HG02852 (cell line): Measurements from ENCODE around the gene AFDN.

Experiments used
- ATAC-seq: cut with Tn5 transposase; IDR thresholded peaks from one replicate; pipeline ENCODE4 v1.9.1; 2021; ENCODE audit warnings: mild to moderate bottlenecking, moderate library complexity; ENCODE audit not compliant: unreplicated experiment

AFDN gene

DNA sequence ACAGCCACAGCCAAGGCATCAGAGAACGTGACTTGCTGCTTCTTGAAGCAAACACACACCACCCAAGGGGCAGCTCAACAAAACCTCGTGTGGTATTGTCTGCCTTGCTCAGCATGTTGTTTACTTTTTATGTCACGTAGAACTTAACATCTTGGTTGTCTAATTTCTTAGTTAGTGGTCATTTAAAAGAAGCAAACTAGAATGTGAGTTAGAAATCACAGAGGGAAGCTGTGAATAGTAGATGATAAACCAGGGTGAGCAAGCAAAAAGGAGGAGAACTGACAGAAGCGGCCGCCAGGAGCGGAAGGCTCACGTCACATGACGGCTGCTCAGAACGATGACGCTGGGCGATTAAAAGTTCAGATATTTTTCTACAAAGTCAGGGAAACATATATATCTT, 119.3 kb downstream of the AFDN start:
- ATAC-seq, result no peak

- ATAC-seq, result no peak
Measured at GRCh38 chr6:167946604-167947003, 119.9 kb downstream of the AFDN start.

GRCh38 chr6:167947716-167948115, 121.0 kb downstream of the AFDN start:
- ATAC-seq, result no peak

- no peak for ATAC-seq
Measured at GRCh38 chr6:167948716-167949115, 122.0 kb downstream of the AFDN start.

DNA sequence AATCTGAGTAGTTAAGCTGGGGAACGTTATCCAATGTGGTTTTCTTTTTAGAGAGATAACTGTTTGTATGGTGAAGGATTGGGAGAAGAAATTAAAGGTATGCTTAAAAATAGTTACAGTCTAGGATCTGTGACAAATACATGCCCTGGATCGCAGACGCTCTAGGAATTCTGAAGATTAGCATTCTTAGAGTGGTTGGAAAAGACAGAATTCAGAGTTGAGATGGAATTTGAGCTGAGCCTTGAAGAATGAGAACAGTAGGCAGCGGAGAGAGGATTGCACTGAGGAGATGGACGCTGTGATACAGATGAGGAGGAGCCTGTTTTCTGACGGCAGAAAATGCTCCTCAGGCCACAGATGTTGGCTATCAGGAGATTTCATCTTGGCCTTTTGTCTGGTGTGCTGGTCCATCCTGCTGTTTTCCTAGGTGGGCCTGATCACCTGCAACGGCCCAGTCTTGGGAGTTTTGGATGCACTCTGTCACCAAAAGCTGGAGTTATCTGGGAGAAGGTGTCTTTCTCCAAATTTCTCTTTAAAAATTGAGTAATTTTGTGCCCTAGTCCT, 122.5 kb downstream of the AFDN start:
- ATAC-seq, result no peak

DNA sequence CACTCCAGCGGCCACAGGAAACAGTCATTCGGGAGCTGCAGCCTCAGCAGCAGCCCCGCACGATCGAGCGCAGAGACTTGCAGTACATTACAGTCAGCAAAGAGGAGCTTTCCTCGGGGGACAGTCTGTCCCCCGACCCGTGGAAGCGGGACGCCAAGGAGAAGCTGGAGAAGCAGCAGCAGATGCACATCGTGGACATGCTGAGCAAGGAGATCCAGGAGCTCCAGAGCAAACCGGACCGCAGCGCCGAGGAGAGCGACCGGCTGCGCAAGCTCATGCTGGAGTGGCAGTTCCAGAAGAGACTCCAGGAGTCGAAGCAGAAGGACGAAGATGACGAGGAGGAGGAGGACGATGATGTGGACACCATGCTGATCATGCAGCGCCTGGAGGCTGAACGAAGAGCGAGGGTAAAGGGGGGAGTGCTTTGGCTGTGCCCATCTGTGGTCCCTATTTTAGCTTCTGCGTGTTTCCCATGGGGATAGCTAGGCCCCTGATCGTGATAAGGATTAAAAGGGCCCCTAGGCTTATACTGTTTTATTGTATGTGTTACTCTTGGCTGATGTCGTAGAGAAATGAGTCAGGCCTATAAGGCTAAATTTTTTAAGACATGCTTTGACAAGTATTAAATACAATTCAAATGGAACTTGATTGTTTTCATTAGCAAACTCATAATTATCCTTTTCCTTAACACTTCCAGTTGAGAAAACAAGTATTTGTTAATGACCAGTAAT, 125.2 kb downstream of the AFDN start:
- no peak for ATAC-seq

GRCh38 chr6:167952512-167952859, 125.8 kb downstream of the AFDN start:
- no peak for ATAC-seq

GRCh38 chr6:167953551-167953950, 126.8 kb downstream of the AFDN start:
- no peak for ATAC-seq

DNA sequence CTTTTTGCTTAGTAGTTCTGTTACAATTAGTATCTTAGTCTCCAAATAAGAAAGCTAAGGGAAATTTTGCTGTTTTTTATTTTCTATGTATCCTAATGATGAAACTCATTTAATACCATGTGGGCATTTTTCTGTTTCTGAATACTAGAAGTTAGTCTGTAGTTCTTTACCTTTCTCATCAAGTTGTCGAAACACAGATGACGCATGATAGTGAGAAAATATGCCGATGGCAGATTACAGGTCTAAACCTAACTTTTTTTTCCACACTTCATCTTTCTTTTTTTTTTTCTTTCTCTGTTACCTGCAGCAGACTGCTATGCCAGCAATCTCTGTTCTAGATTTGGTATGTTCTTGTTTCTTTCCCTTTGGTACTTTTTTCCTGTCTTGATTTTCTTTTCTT, 127.4 kb downstream of the AFDN start:
- ATAC-seq, result no peak

DNA sequence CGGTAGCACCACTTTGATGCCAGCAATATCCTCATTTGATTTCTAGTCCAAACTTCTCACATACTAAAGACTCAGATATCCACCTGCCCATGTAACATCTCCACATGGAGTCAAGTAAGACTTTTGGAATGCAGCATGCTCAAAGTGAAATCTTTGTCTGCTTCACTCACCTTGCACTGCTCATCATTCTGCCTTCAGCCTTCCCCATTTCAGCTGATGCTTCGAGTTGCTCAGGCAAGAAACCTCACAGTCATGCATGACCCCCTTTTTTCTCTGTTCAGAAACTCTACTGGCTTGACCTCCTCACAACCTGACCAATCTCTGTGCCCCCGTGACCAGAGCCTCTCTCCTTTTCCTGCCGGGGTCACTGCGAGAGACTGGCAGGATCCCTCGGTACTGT, 129.8 kb downstream of the AFDN start:
- ATAC-seq, result no peak

DNA sequence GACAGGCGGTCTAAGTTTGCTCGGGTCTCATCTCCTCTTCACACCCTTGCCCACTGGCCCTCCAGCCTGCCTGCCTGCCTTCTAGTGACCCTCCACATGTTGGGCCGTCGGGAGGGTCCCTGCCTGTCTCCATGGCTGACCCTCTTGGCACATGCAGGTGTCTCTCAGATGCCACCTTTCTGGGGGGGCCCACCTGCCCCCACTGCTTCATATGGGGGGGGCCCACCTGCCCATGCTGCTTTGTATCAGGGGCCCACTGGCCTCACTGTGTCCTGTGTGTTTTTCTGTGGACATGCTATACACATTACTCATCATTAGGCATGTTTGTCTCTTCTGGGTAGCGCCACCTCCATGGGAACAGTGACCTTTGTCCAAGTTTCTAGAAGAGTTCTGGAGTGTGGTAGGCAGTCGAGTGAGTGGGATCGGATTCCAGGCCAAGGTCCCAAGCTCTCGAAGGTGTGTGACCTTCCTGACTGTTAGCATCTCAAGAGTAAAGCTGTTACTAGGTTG, 130.3 kb downstream of the AFDN start:
- ATAC-seq, result no peak

DNA sequence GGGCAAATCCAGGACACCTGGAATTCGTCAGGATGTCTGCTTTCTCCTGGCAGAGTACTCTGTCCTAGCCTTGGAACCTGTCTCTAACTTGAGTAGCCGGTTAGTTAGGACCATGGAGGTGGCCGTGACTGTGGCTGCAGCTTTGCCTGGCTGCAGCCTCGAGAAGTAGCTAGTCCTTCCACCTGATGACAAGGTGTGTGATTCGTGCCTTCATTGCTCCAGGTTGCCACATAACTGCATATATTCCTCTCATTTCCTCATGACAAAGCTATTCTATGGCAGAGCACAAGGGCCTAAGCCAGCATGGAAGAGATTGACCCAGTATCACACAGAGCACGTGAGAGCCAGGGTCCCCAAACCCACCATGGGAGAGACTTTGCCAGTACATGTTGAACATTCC, 130.9 kb downstream of the AFDN start:
- ATAC-seq, result no peak

- no peak for ATAC-seq
Measured at GRCh38 chr6:167960579-167960978, 133.9 kb downstream of the AFDN start.

- ATAC-seq, result no peak
Measured at GRCh38 chr6:167962711-167963110, 136.0 kb downstream of the AFDN start.

GRCh38 chr6:167963589-167964057, 136.9 kb downstream of the AFDN start:
- no peak for ATAC-seq

DNA sequence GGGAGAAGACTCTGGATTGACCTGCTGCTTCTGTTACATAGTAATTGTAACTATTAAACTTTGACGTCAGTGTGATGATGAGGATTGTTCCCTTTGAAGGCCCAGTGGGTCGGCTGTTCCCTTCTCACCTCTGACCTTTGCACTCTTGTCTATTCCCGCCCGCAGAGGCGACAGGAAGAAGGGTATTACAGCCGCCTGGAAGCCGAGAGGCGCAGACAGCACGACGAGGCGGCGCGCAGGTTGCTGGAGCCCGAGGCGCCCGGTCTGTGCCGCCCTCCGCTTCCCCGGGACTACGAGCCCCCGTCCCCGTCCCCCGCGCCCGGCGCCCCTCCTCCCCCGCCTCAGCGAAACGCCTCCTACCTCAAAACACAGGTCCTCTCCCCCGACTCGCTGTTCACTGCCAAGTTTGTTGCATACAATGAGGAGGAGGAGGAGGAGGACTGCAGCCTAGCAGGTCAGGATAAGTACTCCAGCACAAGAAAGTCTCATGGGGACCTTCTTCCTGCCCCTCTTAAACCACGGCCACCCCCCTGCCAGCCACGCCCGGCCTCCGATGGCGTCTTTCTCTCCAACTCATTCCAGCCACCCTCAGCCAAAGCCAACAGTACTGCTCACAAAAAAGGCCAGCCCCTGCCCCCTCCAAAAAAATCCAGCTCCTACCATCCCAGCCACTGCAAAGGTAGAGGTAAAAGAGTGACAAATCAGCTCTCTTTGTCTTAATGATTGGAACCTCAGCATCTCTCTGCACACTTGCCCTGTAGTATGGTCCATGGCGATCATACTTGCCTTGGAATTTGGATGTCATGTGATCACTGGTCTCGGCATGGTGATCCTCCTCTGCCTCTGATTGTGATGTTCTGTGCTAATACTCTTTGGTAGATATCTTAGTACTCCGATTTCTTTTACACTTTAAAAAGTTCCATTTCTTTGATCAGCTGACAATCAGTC, 139.2 kb downstream of the AFDN start:
- no peak for ATAC-seq

GRCh38 chr6:167966540-167966905, 139.8 kb downstream of the AFDN start:
- no peak for ATAC-seq

DNA sequence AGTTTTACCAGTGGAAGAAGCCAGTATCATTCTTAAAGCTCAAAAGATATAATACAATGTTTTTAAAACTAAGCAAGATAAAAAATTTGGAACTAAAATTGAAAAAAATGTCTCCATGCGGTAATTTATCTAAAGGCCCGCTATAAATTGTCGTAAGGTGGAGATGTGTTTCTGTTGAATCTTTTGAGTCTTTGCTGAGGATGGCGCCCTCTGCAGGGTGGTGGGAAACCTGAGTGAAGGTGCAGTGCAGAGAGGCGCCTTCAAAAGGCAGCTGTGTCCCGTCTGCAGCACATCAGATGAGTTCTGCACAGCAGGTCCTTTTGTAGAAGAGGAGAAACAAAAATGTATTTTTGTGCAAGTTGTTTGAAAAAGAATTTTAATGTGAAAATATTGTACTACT, 141.4 kb downstream of the AFDN start:
- ATAC-seq, result no peak

DNA sequence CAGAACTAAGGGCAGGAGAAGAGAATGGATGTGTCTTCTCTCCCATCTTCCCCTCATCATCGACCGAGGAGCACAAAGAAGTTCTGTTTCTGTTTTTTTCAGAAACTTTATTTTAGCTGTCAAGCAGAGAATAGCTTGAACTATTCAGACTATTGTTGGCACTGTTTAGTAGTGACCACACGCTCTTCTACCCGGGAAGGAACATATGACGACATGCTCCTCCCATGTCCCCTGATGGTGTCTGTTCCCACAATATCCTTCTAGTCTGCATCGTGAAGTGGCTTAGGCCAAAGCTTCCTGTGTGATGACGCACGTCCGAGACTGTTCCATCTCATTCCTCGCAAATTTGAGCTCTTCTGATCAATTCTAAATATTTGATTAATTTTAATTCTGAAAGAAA, 143.5 kb downstream of the AFDN start:
- ATAC-seq, result no peak

DNA sequence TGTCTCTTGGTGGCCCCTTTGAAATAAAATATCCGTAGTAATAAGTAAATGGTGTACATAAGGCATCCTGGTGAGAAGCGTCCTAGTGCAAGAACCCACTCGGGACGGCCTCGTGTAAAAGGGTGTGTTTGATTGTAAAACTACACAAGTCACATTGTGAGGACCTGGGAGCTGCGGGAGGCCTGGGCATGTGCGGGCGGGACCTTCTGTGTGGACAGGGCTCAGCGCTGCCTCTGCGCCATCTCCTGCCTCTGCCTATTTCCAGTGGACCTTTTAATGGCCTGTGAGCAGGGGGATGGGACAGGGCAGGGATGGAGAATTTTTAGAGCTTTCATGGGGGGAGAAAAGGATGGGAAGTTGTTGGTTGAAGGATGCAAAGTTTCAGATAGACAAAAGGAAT, 145.5 kb downstream of the AFDN start:
- no peak for ATAC-seq

GRCh38 chr6:167973148-167973885, 146.6 kb downstream of the AFDN start:
- ATAC-seq, result no peak
